Right hindlimb (tissue), 1 donor: ENCODE data around the gene CCDC171.
"Not testable (repeated sequence)": the region's sequence is repeated elsewhere in the genome, so short reads cannot be mapped to it uniquely, and the experiment has no call there.

Source experiments
- DNase-seq: peaks from one replicate; pipeline ENCODE4 v3.0.0-alpha.2; 2018

CCDC171 gene

GRCh38 chr9:15572200-15572770, 19.4 kb downstream of the CCDC171 start:
- no peak for DNase-seq

DNA sequence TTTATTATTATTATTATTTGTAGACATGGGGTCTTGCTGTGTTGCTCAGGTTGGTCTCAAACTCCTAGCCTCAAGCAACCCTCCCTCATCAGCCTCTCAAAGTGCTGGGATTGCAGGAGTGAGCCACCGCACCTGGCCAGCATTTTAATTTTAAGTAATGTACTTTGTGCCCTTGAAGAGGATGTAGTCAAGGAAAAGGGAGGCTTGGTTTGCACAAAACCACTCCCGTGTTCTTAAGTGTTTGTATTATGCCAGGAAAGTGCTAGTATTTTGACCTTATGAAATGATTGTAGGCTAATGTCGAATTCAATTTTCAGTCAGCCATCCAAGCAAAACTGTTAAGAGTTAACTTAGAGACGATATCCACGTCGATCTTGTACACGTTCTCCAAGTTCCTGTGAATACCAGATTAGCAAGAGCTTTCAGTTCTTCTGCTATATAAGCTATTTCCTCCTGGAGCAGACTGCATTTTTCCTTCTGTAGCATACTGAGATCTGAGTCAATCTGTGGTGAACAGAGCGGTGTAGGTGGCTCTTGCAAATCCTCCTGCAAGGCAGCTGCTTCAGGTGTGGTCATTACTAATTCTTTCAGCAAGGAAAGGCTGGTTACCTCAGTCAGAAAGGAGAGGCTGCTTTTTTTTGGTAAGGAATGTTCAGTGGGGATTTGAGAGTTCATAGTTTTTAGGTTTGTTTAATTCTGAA, 23.7 kb downstream of the CCDC171 start:
- no peak for DNase-seq

GRCh38 chr9:15578714-15579113, 25.9 kb downstream of the CCDC171 start:
- DNase-seq, result peak; percentile 17

DNA sequence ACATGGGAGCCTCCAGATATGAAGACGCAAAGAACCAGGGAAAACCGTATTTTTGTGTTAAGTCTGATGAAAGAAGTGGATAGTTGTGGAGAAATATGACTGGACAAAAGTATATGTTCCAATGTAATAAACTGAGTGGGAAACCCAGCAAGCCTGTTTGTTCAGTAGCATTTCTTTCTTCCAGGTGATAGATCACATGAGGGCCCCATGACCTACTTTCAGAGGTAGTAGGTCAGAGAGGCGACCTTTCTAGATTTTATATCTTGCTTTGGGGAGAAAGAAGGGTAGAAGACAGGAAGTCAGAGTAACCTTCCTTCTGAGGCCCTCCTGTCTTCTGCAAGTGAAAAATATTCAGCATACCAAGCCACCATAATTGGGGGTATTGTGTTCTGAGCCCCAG, 31.5 kb downstream of the CCDC171 start:
- DNase-seq, result no peak

GRCh38 chr9:15592317-15592716, 39.5 kb downstream of the CCDC171 start:
- DNase-seq, result no peak

- DNase-seq, result not testable (repeated sequence)
Measured at GRCh38 chr9:15592940-15593339, 40.1 kb downstream of the CCDC171 start.

DNA sequence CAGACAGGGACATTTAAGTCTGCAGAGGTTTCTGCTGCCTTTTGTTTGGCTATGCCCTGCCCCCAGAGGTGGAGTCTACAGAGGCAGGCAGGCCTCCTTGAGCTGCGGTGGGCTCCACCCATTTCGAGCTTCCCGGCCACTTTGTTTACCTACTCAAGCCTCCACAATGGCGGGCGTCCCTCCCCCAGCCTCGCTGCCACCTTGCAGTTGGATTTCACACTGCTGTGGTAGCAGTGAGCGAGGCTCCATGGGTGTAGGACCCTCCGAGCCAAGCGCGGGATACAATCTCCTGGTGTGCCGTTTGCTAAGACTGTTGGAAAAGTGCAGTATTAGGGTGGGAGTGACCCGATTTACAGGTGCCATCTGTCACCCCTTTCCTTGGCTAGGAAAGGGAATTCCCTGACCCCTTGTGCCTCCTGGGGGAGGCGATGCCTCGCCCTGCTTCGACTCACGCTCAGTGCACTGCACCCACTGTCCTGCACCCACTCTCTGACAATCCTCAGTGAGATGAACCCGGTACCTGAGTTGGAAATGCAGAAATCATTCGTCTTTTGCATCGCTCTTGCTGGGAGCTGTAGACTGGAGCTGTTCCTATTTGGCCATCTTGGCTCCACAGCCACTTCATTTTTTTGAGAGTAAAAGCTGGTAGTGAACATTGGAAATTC, 48.0 kb downstream of the CCDC171 start:
- not testable (repeated sequence) for DNase-seq

DNA sequence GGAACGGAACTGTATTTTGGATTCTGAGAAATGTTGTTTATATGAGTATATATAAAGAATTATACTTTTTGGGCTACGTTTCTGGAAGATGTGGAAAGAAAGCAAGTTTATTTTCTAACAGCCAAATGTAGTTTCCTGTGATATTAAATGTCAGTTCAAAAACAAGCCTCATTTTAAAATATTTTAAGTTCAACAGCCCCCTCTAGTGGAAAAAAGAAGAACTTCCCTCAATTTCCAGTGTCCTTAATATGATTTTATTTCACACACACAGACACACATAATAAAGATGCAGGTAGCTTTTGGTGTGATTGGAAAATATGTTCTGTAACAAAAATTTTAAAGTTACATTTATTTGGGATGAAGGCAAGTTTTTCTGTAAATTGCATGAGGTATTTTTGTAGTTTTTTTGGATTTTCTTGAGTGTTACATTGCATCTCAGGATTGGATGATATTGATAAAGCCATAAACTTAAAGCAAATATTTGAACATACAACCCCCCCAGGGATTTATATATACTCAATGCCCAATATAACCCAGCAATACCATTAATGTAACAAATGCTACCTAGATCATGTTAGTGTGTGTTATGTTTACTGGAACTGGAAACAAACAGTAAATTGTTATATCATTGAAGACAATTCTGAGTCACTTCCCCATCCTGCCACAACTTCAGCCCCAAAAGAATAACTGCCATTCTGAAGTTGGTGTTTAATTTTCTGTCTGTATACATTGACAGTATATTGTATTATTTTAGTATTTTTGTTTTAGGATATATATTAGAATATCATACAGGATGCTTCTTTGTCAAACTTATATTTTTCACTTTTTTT, 54.0 kb downstream of the CCDC171 start:
- no peak for DNase-seq

DNA sequence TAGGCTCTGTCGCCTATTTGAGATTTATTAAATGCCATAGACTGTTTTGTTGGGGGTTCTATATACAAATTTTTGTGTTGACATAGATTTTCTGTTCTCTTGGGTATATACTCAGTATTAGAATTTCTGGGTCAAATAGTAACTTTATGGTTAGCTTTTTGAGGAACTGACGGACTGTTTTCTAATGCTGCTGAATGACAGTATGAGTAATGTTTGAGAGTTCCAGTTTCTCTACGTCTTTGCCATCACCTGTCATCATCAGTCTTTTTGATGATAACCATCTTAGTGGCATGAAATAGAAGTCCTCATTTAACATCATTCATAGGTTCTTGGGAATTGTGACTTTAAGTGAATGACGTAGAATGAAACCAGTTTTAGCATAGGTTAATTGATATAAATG, 60.1 kb downstream of the CCDC171 start:
- DNase-seq, result no peak

DNA sequence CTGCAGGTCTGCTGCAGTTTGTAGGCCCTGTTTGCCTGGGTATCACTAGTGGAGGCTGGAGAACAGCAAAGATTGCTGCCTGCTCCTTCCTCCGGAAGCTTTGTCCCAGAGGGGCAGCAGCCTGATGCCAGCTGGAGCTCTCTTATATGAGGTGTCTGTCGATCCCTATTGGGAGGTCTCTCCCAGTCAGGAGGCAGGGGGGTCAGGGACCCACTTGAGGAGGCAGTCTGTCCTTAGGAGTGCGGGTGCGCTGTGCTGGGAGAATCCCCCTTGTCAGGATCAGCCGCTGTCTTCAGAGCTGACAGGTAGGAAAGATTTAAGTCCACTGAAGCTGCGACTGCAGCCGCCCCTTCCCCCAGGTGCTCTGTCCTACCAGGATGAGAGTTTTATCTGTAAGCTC, 64.9 kb downstream of the CCDC171 start:
- no peak for DNase-seq

- no peak for DNase-seq
Measured at GRCh38 chr9:15618540-15619331, 65.9 kb downstream of the CCDC171 start.

GRCh38 chr9:15622318-15622971, 69.6 kb downstream of the CCDC171 start:
- no peak for DNase-seq

DNA sequence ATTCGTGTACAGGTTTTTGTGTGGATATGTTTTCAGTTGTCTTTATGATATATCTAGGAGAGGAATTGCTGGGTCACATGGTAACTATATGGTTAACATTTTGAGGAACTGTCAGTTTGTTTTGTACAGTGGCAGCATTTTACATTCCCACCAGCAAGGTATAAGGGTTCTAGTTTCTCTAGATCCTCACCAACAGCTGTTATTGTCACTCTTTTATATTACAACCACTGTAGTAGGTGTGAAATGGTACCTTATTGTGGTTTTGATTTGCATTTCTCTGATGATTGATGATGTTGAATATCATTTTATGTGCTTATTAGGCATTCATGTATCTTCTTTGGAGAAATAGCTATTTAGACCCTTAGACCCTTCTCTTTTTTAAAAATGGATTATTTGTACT, 82.9 kb downstream of the CCDC171 start:
- DNase-seq, result no peak

DNA sequence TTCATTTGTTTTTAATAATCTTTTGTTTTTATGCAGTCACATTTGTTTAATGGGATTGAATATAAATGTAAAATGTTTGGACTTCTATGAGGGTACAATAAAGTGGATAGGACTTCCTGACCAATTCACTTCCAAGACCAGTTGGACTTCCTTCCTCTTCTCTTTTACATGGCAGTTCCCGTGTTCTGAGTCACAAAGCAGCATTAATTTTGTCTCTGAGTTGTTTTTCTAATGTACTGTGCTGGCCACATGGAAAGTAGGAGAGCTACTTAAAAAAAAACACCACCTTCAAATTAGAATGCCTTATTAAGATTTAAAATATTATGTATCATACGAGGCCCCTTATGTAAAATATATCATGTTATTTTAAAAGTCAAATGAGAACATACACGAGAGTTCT, 87.3 kb downstream of the CCDC171 start:
- DNase-seq, result no peak

GRCh38 chr9:15641291-15641690, 88.4 kb downstream of the CCDC171 start:
- DNase-seq, result no peak

DNA sequence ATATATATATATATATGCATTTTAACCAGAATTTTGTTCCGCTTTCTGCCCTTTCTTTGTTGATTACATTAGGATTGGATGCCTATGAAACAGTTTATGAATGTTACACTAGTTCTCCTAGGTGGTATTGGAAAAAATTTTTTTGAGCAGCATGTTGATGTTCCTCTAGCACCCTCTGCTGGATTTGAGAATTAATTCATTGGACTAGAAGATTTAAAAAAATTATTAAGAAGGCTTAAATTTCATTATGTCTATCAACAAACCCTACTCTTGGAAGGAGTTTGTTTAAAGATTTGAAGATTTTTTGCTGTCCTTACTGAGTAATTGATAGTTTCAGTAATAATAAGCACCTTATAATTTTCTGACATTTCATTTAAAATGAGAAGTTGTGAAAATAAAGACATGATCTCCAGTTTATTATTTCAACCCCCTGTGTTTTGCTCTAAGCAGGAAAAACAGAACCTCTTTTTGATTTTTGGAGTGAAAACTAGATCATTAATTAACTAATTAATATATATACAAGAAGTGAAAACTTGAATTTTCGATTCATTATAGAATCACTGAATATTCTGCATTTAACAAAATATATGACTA, 89.6 kb downstream of the CCDC171 start:
- no peak for DNase-seq

DNA sequence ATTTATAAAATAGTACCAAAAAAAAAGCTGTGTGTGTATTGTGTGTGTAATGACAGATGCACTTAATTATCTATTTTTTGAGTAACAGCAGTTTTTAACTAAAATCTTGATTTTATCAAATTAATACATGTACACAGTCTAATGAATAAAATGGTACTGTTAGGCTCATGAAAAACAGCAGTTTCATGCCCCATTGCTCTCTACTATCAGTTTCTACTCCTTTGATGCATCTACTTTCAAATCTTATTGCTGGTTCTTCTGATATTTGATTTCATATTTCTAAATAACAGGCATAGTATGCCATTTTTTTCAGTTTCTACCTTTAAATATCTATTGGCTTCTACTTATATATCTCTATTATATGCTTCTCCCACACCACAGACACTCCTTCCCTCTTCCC, 117.4 kb downstream of the CCDC171 start:
- no peak for DNase-seq

DNA sequence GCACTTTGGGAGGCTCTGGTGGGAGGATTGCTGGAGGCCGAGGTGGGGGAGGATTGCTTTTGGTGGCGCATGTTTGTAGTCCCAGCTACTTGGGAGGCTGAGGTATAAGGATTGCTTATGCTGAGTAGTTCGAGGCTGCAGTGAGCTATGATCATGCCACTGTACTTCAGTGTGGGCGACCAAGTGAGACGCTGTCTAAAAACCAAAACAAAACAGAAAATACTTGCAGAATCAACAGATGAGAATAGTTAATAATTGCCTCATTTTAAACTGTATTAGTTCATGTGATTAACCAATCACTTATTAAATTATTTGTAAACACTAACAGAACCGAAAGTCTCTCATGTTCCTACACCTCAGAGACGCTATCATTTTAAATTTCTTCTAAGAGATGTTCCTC, 118.1 kb downstream of the CCDC171 start:
- DNase-seq, result no peak

- DNase-seq, result no peak
Measured at GRCh38 chr9:15693701-15694100, 140.9 kb downstream of the CCDC171 start.

GRCh38 chr9:15696979-15697378, 144.1 kb downstream of the CCDC171 start:
- no peak for DNase-seq

DNA sequence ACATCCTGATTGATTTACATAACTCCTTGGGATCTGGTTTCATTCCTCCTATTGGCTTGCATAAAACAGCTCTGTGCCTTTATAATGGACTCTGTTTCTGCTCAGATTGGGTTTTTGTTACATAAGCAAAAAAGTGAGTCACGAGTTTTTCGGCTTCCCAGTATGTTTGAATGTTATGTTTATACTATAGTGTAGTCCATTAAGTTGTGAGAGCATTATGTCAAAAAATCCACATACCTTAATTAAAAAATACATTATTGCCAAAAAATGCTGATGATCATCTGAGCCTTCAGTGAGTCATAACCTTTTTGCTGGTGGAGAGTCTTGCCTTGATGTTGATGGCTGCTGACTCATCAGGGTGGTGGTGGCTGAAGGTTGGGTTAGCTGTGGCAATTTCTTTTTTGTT, 144.6 kb downstream of the CCDC171 start:
- DNase-seq, result no peak
